ENCODE data around the gene ISG20.

ISG20 gene

DNA sequence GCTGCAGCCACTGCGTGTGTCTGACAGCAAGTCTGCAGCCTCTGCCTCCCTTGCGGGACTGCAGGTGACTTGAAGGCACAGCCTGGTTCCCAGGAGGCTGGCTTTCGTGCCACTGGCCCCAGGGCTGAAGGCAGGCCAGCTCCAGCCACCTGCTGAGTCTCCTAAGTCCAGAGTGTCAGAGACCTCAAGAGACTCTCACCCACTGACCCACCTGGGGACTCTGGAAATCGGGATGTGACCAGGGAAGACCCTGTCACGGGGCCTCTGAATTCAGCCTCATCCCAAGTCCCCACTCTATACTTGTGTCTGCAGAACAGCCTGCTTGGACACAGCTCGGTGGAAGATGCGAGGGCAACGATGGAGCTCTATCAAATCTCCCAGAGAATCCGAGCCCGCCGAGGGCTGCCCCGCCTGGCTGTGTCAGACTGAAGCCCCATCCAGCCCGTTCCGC lies 16.3 kb downstream of the ISG20 start:
- TF ChIP-seq, protein P1, sequence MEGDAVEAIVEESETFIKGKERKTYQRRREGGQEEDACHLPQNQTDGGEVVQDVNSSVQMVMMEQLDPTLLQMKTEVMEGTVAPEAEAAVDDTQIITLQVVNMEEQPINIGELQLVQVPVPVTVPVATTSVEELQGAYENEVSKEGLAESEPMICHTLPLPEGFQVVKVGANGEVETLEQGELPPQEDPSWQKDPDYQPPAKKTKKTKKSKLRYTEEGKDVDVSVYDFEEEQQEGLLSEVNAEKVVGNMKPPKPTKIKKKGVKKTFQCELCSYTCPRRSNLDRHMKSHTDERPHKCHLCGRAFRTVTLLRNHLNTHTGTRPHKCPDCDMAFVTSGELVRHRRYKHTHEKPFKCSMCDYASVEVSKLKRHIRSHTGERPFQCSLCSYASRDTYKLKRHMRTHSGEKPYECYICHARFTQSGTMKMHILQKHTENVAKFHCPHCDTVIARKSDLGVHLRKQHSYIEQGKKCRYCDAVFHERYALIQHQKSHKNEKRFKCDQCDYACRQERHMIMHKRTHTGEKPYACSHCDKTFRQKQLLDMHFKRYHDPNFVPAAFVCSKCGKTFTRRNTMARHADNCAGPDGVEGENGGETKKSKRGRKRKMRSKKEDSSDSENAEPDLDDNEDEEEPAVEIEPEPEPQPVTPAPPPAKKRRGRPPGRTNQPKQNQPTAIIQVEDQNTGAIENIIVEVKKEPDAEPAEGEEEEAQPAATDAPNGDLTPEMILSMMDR (conservative IDR thresholded peaks at IDR 0.05; ENCODE audit: control insufficient read depth, insufficient read depth, low read depth, low read length): no peak
- DNase-seq (ENCODE audit: low read depth): no peak
- H3K4me3 ChIP-seq (ENCODE audit: control insufficient read depth, low read depth, low read length): no peak overlapping the region

DNA sequence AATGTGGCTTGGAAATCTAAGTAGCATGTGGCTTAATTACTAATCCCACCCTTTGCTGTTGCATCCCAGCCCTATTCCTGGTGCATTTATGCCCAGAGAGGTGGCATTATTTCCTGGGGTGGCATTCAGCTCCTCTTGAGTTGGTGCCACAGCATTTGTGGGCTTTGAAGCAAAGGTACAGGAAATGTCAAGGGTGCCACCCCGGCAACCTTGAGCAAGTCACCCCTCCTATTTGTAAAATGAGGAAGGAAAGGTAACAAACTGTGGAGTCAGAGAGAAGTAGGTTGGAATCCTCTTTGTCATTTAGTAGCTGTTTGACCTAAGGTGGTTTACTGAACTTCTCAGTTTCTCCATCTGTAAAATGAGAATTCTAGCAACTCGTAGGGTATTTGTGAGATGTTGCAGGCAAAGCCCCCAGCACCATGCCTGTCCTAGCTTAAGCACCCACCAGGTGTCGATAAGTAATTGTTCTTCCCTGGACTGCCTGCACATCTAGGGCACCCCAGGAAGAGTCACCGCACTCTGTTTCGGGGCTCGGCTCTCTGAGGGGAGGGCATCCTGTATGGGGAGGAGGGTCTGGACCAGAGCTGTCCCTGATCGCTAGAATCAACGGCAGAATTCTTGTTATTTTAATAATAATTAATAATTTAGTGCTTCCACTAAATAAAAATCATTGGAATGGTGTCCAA lies 17.1 kb downstream of the ISG20 start:
- H3K4me3 ChIP-seq (ENCODE audit: control insufficient read depth, low read depth, low read length): no peak overlapping the region
- TF ChIP-seq, protein P1 (conservative IDR thresholded peaks at IDR 0.05; ENCODE audit: control insufficient read depth, insufficient read depth, low read depth, low read length): no peak
- DNase-seq (ENCODE audit: low read depth): no peak

DNA sequence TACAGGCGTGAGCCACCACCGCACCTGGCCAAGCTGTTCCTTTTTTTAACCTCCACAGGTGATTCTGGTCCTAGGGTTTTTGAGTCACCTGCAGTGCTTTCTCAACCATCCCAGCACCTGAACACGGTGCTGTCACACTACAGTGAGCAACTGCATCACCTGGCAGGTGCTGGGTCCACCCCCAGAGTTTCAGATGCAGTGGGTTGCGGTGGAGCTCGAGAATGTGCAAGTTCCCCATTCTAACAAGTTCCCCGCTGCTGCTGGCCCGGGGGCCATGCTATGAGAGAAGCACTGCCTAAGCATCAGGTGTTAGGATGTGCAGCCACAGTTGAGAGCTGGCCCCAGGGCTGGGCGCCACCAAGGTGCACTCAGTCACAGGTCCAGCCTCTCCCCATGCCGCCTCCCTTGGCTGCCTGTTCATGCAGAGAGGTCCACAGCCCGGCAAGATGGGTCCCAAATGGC lies 18.0 kb downstream of the ISG20 start:
- TF ChIP-seq, protein P1 (conservative IDR thresholded peaks at IDR 0.05; ENCODE audit: control insufficient read depth, insufficient read depth, low read depth, low read length): no peak
- DNase-seq (ENCODE audit: low read depth): no peak
- no peak overlapping the region for H3K4me3 ChIP-seq (ENCODE audit: control insufficient read depth, low read depth, low read length)

DNA sequence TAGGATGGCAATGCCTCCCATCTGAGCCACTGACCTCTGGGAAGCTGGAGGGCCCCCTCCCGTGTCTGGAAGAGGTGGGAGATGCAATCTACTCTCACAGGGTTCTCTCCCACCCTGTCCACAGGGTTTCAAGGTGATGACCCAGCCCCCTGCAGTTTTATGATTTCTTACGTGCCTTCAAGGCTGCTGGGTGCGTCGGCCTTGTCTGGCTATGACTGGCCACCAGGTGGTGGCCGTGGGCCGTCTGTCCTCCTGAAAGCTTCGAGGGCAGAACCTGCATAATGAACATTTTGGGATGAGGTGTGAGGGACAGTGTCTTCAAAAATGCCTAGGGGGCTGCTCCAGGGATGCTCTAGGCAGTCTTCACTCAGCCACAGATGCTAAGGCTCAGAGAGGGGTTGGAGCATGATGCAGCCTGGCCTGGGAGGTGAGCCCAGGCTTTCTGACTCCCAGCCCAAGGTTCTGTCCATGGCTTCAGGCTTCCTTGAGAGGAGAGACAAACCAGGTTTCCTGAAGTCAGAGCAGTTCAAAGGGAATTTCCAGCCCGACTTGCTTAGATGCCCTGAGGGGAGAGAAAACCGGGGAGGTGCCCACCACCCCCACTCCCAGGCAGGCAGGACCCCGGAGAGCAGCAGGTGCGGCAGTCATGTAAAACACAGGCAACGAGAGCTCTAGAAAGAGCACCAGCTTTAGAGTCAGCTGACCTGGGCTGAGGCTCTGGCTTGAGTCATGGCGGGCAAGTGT lies 18.7 kb downstream of the ISG20 start:
- H3K4me3 ChIP-seq (ENCODE audit: control insufficient read depth, low read depth, low read length): no peak overlapping the region
- peak; percentile 59 for DNase-seq (ENCODE audit: low read depth)
- TF ChIP-seq, protein P1 (conservative IDR thresholded peaks at IDR 0.05; ENCODE audit: control insufficient read depth, insufficient read depth, low read depth, low read length): peak; percentile 84

DNA sequence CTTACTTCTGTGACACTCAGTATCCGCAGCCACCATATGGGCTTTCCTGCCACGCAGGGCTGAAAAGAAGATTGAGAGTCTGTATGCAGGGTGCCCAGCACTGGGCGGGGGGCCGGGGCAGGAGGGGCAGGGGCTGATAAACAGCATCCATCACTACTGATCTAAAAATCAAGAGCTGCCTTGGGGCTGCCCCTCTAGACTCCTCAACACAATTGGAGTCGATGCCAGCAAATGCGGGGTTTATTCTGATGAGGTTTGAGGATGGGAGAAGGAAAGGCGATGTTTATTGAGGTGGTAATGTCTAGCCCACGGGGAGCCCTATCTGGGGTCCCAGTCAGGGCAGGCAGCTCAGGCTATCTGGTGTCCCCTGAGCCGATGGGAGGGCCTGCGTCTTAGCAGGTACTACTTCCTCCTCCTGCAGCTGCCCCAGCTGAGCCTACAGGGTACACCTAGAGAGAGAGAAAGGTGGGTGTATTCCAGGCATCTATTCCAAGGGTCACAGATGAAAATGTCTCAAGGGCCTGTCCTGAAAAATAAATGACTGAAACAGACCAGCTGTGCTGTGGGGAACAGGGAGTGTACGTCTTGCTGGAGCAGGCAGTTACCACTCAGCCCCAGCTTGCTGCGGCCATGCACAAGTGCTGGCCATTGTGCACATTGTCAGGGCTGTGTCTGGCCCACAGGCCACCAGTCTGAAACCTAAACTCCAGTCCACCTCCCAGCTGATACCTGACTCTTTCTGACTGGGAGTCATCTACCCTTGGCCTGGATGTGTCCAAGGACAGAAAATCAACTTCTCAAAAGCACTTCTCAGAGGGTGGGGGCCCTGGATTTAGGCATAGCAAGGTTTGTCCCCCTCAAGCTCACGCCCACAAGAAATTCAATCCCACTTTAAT lies 19.5 kb downstream of the ISG20 start:
- TF ChIP-seq, protein P1 (conservative IDR thresholded peaks at IDR 0.05; ENCODE audit: control insufficient read depth, insufficient read depth, low read depth, low read length): no peak
- H3K4me3 ChIP-seq (ENCODE audit: control insufficient read depth, low read depth, low read length): no peak overlapping the region
- no peak for DNase-seq (ENCODE audit: low read depth)
